GM19467 (cell line): ENCODE measurements around the gene TRIM17.

Experiments used
- ATAC-seq: cut with Tn5 transposase; IDR thresholded peaks from one replicate; pipeline ENCODE4 v1.9.1; 2021; ENCODE audit warnings: mild to moderate bottlenecking, moderate library complexity; ENCODE audit not compliant: unreplicated experiment

The TRIM17 gene

GRCh38 chr1:228358039-228358763 lies 58.5 kb downstream of the TRIM17 start:
- ATAC-seq, result no peak
